Loucy (cell line): ENCODE data around the gene HPSE2.

ENCODE experiments used
- EZH2phosphoT487 ChIP-seq: fragments of 200-600 bp; IDR thresholded peaks from 2 replicates; pipeline ENCODE4 v1.6.1; 2018; ENCODE audit warnings: antibody characterized with exemption, mild to moderate bottlenecking, moderate library complexity, borderline replicate concordance
- TF ChIP-seq, protein P1 (sequence below): fragments of 200-600 bp; sonication (generic); conservative IDR thresholded peaks from 2 replicates; pipeline ENCODE4 v1.5.1; 2014; ENCODE audit warnings: mild to moderate bottlenecking, antibody characterized with exemption, low read length

DNA sequence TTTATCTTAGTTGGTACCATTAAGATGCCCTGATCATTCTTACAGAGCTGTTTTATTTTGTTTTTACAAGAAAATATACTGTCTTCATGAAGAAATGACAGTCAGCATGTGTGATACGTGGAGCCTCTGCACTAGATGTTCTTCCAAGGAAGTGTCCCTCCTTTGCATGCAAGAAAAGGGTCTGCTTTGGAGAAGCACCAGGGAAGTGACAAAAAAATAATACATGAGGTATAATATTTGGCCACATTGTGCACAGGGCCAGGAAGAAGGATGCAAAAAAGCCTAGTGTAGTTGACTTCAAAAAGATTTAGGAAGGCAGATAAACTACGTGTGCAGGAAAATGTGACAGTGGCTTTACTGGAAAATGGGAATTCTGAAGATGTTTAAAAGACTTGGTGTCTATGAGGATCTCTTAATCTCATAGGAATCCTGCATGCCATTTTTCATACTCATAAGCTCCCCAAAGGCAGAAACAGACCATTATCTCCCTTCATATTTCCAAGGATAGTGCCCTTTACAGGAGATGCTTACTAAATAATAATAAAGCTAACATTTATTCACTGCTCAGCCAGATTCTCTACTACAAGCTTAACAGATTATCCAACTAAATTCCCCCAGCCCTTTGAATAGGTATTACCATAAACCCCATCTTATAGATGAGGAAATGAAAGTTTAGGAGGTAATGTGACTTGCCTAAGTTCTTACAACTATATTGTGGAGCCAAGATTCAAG is 284.2 kb downstream of the HPSE2 start:
- TF ChIP-seq, protein P1, sequence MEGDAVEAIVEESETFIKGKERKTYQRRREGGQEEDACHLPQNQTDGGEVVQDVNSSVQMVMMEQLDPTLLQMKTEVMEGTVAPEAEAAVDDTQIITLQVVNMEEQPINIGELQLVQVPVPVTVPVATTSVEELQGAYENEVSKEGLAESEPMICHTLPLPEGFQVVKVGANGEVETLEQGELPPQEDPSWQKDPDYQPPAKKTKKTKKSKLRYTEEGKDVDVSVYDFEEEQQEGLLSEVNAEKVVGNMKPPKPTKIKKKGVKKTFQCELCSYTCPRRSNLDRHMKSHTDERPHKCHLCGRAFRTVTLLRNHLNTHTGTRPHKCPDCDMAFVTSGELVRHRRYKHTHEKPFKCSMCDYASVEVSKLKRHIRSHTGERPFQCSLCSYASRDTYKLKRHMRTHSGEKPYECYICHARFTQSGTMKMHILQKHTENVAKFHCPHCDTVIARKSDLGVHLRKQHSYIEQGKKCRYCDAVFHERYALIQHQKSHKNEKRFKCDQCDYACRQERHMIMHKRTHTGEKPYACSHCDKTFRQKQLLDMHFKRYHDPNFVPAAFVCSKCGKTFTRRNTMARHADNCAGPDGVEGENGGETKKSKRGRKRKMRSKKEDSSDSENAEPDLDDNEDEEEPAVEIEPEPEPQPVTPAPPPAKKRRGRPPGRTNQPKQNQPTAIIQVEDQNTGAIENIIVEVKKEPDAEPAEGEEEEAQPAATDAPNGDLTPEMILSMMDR, result no peak
- no peak for TF ChIP-seq EZH2phosphoT487
